Midbrain (tissue), 1 donor: ENCODE results near the gene CCDC66.
"Not testable (repeated sequence)": the region's sequence is repeated elsewhere in the genome, so short reads cannot be mapped to it uniquely, and the experiment has no call there.

Experiments
- DNase-seq: peaks from one replicate; lab custom pipeline; 2025; lab: John Stamatoyannopoulos, UW

The CCDC66 gene

DNA sequence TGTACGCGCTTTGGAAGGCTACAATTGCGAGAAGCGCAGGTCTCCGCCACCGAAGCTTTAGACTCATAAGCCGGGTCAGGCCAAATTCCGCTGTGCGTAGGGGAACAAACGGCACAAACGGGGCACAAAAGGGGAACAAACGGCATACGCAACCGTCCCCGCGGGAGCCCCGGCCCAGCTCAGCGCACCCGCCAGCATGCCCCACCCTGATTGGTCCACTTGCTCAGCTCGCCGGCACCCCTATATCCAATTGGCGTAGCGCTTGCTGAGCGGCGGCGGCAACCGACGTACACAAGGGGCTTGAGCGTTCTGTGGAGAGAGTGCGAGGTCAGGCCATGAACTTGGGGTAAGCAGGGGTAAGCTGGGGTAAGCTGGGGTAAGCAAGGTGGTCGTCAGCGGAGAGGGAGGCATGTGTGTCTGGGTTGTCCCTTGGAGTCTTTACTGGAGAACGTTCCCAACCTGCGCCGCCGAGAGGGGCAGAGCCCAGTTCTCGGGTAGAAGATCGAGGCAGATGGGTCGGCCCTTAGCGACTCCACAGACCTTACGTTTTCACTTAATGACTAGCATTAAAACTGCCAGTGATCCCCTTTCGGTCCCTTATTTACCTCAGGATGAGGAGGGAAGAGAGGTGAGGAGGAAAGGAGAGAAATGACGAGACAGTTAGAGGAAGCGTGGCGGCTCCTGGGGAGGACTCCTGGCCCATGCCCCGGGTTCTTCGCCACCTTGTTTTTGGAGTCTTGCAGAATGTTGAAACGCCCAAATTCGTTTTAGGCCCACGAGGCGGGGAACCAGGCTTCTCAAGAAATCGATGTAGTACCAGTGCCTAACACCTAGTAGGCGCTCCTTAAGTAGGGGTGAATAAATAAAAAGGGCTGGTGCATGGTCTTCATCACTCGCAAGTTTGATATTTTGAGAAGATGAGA is at the start of gene CCDC66:
TSS of gene CCDC66 (plus strand) at position 268 of the 923 bp plus-strand sequence. CDS start at position 336, 68 bp downstream.
- DNase-seq, result peak; percentile 88

DNA sequence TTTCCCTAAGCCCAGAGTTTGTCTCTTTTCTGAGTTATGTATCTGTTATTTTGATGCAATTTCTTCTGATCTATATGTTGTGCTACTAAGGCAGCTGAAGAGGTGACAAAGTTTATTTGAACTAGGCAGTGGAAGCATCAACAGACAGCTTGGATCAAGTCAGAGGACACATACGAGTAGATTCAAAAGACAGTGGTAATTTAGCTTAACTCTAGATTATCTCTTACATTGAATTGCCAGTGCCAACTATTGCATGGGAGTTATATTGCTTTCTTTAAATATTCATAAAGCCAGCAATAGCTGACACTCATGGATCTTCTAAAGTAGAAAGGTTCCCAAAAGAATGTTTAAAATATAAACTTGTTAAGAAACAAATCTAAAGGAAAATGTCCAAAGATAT is 37.3 kb upstream of the CCDC66 start:
- no peak for DNase-seq

DNA sequence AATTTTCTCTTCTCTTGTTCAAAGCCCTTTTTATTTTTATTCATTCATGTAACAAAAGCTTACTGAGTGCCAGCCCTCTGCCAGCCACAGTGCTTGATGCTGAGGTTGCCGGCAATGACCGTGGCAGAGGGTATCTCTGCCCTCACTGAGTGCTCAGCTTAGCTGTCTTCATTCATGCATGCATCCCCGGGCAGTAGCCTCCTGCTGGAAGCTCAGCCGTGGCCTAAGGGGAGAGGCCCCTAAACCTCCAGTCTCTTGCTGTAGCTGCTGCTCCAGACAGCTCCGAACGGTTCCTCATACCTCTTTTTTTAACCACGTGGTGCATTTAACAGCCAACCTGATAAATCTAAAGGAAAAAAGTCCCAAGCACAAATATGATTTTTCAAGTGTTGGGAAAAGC is 34.6 kb upstream of the CCDC66 start:
- DNase-seq, result no peak

DNA sequence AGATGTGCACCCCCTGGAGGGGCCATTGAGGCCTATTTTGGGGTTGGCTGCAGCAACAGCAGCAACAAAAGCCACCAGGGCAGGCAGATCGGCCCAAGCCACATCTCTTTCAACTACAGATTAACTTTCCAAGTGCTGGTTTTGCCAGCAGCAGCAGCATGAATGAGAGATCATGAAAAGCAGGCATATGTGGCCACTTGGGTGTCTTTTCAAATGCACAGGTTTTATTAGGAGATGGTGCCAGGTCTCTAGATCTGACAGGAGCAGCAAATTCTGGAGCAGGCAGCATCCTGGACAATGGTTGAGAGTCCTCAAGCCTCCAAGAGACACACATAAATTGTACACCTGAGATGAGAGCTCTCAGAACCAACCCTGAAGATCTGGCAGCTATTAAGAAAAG is 31.7 kb upstream of the CCDC66 start:
- DNase-seq, result no peak

DNA sequence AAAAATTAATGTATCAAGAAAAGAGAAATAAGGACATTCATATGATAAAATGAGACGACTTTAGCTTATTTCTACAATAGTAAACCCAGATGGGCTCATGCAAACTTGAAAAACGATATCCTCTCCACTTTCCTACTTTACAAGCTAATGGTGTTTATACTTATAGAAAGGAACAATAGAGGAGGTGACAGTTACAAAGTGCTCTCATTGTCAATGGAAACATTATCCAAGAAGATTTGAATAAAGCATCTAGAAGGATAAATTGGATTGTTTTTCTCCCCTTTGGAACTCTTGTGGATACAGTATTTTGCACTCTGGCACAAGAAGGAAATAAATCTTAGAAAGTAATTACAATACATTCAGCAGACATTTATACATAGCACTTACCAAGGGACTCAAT is 20.2 kb upstream of the CCDC66 start:
- no peak for DNase-seq

DNA sequence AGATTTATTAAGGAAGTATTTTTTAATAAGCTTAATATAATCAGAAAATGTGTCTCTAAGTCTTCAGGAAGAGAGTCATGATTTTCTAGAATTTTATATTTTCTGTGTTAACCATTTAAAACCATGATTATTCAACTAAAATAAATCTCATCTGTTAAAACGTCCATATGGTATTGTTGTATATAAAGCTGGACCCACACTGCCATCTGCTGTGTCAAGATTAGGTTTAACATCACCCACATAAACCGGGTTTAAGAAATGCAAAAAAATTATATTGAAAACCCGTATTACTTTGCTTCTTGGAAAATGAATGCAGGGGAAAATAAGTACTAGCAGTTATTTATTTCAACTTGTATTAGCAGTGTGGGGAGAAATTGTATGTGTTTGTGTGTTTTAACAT is 9.5 kb upstream of the CCDC66 start:
- DNase-seq, result no peak

DNA sequence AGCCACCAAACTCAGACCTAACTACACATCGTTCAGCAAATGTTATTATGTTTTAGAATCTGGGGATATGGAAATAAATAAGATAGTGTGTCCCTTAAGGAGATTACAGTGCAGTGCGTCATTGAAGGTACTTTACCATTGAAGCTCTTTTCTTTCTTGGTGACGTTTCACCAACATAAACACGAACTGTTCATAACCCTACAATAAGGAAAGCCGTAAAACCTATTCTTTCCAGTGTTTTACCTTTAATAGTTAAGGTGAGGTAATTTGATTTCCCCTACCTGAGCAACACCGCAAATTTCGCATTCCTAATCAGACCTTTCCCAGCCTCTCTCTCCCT is 826 bp downstream of the CCDC66 start:
- DNase-seq, result no peak

DNA sequence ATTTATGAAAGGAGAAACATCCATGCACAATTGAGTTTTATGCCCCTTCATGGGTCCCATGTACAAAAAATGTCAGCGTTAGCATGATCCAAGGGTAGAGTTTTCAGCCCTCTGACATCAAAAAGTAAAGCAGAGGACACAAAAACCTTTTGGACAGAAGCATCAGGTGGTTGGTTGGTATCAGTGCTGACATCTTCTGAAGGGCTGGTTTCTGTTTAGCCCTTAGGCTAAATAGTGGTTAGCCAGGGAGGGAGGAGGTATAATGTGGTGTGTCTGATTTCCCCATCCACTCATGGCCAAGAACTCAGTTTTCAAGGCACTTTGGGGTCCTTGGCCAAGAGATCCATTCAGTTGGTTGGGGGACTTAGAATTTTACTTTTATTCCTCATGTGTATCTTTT is 16.5 kb downstream of the CCDC66 start:
- no peak for DNase-seq

DNA sequence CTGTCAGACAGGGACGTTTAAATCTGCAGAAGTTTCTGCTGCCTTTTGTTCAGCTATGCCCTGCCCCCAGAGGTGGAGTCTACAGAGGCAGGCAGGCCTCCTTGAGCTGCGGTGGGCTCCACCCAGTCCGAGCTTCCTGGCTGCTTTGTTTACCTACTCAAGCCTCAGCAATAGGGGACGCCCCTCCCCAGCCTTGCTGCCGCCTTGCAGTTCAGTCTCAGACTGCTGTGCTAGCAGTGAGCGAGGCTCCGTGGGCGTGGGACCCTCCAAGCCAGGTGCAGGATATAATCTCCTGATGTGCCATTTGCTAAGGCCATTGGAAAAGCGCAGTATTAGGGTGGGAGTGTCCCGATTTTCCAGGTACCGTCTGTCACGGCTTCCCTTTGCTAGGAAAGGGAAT is 25.0 kb downstream of the CCDC66 start:
- DNase-seq, result not testable (repeated sequence)

DNA sequence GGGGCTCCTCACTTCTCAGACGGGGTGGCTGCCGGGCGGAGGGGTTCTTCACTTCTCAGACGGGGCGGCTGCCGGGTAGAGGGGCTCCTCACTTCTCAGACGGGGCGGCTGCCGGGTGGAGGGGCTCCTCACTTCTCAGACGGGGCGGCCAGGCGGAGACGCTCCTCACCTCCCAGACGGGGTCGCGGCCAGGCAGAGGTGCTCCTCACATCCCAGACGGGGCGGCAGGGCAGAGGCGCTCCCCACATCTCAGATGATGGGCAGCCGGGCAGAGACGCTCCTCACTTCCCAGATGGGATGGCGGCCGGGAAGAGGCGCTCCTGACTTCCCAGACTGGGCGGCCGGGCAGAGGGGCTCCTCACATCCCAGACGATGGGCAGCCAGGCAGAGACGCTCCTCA is 27.3 kb downstream of the CCDC66 start:
- not testable (repeated sequence) for DNase-seq

DNA sequence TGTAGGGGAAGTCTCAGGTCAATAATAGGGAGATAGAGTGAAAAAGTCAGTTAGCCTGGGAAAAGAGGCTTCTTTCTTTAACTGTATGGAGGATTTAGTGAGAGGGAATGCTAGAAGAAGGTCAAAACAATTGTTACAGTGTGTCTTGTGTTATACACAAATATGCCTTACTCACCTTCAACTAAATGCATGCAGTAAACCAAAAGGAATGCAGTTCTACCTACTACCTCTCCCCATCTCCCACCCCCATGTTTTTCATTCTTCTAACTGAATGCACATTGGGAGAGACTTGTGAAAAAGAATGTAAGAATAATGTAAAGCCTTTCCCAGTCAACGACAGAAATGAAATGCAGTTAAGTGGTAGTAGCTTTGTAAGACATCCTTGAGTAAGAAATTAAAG is 33.8 kb downstream of the CCDC66 start:
- no peak for DNase-seq

DNA sequence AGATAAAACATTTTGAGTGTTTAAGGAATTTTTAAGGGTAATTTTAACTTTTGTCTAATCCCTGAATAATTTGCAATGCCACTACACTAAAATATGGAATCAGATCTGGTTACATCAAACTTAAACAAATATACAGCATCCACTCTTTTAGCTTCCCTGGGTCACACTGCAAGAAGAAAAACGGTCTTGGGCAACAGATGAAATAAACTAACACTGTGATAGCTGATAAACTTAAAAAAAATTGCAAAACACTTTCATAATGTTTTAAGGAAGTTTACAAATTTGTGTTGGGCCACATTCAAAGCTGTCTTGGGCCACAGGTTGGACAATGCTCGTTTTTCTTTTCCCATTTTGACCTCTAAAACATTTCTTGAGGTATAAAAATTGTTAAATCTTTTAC is 34.3 kb downstream of the CCDC66 start:
- DNase-seq, result no peak

DNA sequence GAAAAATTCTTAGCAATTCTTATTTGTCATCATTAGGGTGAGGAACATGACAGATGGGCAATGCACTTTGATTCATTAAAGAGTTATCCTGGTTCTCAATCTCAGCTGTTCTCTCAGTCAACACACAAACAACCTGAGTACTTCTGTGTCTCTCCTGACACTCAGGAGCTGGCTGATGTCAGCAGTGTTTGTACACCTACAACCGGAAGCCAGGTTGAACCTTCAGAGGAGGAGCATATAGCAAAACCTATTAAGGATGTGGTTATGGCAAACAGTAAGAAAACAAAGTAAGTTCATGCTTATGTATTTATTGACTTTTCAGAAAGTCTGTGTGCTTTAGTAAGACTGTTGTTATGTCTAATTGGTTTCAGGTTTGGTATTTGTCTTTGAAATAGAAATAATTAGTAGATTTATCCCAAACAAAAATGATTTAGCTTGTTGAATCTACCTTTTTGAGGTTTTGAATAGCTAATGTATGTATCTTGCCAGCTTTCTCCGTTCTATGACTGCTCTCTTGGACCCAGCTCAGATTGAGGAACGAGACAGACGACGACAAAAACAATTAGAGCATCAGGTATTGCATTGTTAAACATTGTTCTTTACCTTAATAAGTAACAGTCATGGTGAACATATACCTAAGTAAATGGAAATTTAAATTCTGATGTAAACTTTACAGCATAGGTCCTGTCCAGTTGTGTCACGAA is 36.6 kb downstream of the CCDC66 start:
- no peak for DNase-seq

DNA sequence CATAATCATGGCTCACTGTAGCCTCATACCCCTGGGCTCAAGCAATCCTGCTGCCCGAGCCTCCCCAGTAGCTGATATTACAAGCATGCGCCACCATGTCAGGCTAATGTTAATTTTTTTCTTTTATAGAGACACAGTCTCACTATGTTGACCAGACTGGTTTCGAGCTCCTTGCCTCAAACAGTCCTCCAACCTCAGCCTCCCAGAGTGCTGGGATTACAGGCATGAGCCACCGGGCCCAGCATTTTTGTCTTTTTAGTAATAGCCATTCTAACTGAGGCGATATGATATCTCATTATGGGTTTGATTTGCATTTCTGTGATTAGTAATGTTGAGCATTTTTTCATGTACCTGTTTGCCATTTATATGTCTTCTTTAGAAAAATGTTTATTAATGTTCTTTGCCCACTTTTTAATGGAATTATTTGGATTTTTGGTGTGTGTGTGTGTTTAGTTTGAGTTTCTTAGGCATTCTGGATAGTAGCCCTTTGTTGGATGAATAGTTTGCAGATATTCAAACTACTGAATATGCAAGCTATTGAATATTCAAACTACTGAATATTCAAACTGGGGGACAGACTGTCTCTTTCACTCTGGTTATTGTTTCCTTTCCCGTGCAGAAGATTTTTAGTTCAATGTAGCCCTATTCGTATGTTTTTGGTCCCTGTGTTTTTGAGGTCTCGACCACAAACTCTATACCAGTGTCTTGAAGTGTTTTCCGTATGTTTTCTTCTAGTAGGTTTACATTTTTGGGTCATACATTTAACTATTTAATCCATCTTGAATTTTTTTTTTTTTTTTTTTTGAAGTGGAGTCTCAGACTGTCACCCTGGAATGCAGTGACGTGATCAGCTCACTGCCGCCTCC is 39.2 kb downstream of the CCDC66 start:
- no peak for DNase-seq

DNA sequence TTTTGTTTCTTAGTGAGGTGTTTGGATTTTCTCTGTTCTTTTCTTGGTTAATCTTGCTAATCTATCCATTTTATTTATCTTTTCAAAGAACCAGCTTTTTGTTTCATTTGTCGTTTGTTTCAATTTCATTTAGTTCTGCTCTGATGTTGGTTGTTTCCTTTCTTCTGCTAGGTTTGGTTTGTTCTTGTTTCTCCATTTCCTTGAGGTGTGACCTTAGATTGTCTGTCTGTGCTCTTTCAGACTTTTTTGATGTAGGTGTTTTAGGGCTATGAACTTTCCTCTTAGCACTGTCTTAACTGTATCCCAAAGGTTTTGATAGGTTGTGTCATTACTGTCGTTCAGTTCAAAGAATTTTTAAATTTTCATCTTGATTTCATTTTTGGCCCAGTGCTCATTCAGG is 51.5 kb downstream of the CCDC66 start:
- not testable (repeated sequence) for DNase-seq

DNA sequence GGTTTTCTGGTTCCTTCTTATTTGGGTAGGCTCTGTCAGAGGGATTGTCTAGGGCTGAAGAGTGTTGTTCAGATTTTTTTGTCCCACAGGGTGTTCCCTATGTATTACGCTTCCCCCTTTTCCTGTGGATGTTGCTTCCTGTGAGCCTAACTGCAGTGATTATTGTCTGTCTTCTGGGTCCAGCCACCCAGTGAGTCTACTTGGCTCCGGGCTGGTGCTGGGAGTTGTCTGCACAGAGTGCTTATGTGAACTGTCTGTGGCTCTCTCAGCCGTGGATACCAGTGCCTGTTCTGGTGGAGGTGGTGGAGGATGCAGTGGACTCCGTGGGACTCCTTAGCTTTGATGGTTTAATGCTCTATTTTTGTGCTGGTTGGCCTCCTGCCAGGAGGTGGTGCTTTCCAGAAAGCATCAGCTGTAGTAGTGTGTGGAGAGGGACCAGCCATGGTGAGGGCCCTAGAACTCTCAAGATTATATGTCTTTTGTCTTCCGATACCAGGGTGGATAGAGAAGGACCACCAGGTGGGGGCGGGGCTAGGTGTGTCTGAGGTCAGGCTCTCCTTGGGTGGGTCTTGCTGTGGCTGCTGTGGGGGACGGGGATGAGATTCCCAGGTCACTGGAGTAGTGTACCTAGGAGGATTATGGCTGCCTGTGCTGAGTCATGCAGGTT is 53.8 kb downstream of the CCDC66 start:
- no peak for DNase-seq

DNA sequence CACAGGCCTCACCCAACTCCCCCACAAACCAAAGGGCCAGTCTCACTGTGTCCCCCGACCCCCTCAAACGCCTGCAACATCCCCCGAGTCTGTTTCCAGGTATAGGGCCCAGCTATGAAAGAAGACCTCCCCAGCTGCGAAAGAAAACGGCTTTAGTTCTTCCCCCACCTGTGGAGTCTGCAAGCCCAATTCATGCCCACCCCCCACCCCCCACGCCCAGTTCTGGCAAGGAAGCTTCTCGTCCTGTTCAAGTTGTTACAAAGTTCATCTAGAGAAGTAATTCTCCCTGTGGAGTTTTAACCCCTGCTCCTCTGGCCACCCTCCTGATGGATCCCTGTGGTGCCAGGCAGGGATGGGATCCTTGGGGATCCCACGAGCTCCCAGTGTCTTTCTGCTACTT is 54.4 kb downstream of the CCDC66 start:
- no peak for DNase-seq

DNA sequence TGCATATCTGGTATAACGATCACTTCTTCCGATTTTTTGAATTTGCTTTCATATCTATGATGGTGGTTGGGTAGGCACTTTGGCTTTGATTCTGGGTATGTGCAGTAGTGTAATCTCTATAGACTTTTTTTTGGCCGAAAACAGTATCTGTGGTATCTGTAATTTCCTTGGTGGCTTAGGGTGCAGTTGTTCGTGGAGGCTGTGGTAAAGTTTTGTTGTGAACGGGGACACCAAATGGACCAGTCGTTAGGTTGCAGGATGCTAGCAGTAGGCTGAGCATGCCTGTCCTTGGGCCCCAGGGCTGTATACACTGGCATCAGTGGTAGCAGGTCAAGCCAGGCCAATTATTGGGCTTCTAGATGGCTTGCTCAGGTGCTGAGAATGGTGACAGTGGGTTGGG is 55.2 kb downstream of the CCDC66 start:
- no peak for DNase-seq

DNA sequence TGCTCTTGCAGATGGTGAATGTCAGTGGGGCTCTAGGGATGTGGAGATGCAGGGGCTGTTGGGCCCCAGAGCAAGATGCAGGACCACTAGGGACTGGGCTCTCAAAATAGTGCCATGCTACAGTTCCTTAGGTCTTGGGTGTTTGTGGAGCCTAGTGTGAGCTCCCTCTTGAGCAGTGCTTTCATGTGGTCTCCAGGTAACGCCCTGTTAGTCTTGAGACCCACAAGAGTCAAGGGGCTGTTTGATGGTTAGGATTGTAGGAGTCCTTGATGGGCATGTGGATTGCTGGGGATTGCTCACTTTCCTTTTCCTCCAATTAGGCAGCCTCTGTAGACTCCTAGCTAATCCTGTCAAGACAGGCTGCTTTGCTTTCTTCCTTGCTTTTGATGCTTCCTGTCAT is 56.0 kb downstream of the CCDC66 start:
- no peak for DNase-seq

DNA sequence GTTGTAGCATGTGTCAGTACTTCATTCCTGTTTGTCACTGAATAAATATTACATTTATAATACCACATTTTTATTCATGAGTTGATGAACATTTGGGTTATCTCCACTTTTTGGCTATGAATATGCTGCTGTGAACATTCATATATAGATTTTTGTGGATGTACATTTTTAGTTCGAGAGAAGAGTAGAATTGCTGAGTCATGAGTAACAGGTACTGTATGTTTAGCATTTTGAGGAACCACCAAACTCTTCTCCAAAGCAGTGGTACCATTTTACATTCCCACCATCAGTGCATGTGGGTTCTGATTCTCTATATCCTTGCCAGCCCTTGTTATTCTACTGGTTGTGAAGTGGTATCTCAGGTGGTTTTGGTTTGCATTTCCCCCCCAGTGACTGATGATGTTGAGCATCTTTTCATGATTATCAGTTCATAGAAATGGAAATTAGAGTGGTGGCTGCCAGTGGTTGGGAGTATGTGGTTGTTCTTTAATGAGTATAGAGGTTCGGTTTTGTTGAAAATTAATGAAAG is 59.6 kb downstream of the CCDC66 start:
- DNase-seq, result no peak

DNA sequence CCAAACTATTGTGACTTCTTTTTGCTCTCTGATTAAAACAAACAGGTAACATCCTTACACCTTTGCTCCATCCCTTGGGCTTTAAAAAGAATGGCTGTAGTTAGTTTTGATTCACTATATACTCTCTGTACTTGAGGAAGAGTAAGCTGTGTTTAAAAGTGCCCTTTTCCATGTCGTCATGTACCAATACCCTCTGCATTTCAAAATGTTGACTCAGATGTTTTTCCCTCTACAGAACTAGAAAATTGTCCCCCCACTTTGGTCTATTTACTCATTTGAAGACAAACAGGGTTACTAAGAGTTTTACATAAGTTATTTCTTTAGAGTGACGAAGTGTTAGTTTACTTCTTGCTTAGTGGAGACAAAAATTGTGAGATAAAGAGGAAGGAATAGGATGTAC is 63.4 kb downstream of the CCDC66 start:
- DNase-seq, result no peak

DNA sequence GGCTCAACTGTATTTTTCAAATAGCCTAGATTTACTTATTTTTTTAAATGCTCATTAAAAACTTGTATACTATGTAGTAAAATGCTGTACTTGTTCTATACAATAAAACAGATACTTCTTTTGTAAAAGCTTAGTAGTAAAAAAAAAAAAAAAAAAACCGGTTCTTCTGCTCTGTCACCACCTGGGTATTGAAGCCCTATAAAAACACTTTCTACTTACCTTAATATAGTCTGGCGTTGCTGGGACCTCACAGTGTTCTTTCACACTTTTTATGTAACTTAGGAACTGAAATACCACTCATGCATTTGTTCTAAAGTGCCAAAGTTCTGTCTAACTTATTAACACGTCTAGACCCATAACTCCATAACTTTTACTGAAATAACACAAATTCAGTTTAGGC is 64.7 kb downstream of the CCDC66 start:
- no peak for DNase-seq
